A549 (cell line): ENCODE data around the gene DSCAM.

ENCODE experiments used
- CTCF ChIP-seq: fragments of >200 bp; sonication (Bioruptor Twin); formaldehyde crosslinking; IDR thresholded peaks from 3 replicates; pipeline ENCODE4 v1.5.1; 2016
- E2F6 ChIP-seq: IDR thresholded peaks from 2 replicates; pipeline ENCODE4 v1.6.1; 2012; ENCODE audit warnings: low read depth, borderline replicate concordance
- EP300 ChIP-seq, 2 experiments: fragments of >200 bp; sonication (Bioruptor Twin); formaldehyde crosslinking; IDR thresholded peaks; 2 replicates in 1 of 2; 3 replicates in 1 of 2; pipeline ENCODE4 v1.6.1; 2016 to 2017
- JUN ChIP-seq, 2 experiments: fragments of >200 bp; sonication (Bioruptor Twin); formaldehyde crosslinking; IDR thresholded peaks; 2 replicates in 1 of 2; 3 replicates in 1 of 2; pipeline ENCODE4 v1.6.1; 2016 to 2017
- MAFK ChIP-seq: fragments of 450-650 bp; IDR thresholded peaks from 2 replicates; pipeline ENCODE4 v1.6.1; 2014; ENCODE audit not compliant: partially characterized antibody
- POLR2A ChIP-seq: IDR thresholded peaks from 2 replicates; pipeline ENCODE4 v1.6.1; 2012; ENCODE audit warnings: mild to moderate bottlenecking, low read length
- POLR2AphosphoS2 ChIP-seq: conservative IDR thresholded peaks from 2 replicates; pipeline ENCODE4 v1.6.1; 2012; ENCODE audit warnings: low read length, improper control_type of control experiment, inconsistent platforms
- RFX5 ChIP-seq: fragments of 450-650 bp; IDR thresholded peaks from 2 replicates; pipeline ENCODE4 v1.7.1; 2014; ENCODE audit warnings: antibody characterized with exemption, mild to moderate bottlenecking, moderate library complexity
- TP53 ChIP-seq: fragments of 250-450 bp; sonication (Bioruptor Pico); IDR thresholded peaks from 2 replicates; pipeline ENCODE4 v1.5.0; 2021; ENCODE audit warnings: mild to moderate bottlenecking, moderate library complexity

GRCh38 chr21:40291560-40291959, 555.4 kb downstream of the DSCAM start:
- TF ChIP-seq POLR2A: no peak
- TF ChIP-seq CTCF: no peak
- no peak for TF ChIP-seq RFX5
- no peak for TF ChIP-seq JUN (IDR thresholded peaks at IDR 0.05)
- TF ChIP-seq EP300 (IDR thresholded peaks at IDR 0.05): no peak
- TF ChIP-seq TP53 (CRISPR knock-in tag): no peak
- TF ChIP-seq E2F6: no peak
- no peak for TF ChIP-seq MAFK
- no peak for TF ChIP-seq POLR2AphosphoS2
